Hepatocyte (in vitro differentiated cells): ENCODE data around the gene FOXF1. TPM values are rescaled to one million over a fixed set of nuclear protein-coding genes. Genes with fewer than 3 reads are reported as not detected.

Experiments
- DNase-seq: peaks from one replicate; pipeline ENCODE4 v3.0.0-alpha.2; 2016; ENCODE audit warnings: low spot score
- H2AFZ ChIP-seq: fragments of 200-600 bp; sonication (generic); 2 replicates; pipeline ENCODE4 v1.6.0; 2016; ENCODE audit warnings: antibody characterized with exemption, mild to moderate bottlenecking
- H3K27ac ChIP-seq: fragments of 200-600 bp; sonication (generic); 2 replicates; pipeline ENCODE4 v1.5.1; 2016; ENCODE audit warnings: mild to moderate bottlenecking
- H3K27me3 ChIP-seq: fragments of 200-600 bp; sonication (generic); 2 replicates; pipeline ENCODE4 v1.6.1; 2016
- H3K36me3 ChIP-seq: fragments of 200-600 bp; sonication (generic); replicated peaks from 2 replicates; pipeline ENCODE4 v1.5.1; 2016; ENCODE audit warnings: low read depth; ENCODE audit not compliant: insufficient read depth
- H3K4me1 ChIP-seq: fragments of 200-600 bp; sonication (generic); 2 replicates; pipeline ENCODE4 v1.5.1; 2016; ENCODE audit warnings: mild to moderate bottlenecking, moderate library complexity; ENCODE audit not compliant: insufficient read depth
- H3K4me2 ChIP-seq: fragments of 200-600 bp; sonication (generic); 2 replicates; pipeline ENCODE4 v1.6.0; 2016
- H3K4me3 ChIP-seq: fragments of 200-600 bp; sonication (generic); 2 replicates; pipeline ENCODE4 v1.5.1; 2016; ENCODE audit warnings: mild to moderate bottlenecking
- H3K79me2 ChIP-seq: fragments of 200-600 bp; sonication (generic); 2 replicates; pipeline ENCODE4 v1.6.0; 2017; ENCODE audit warnings: mild to moderate bottlenecking
- H3K9me2 ChIP-seq: fragments of 200-600 bp; sonication (generic); replicated peaks from 2 replicates; pipeline ENCODE4 v1.6.0; 2017; ENCODE audit warnings: mild to moderate bottlenecking; ENCODE audit not compliant: insufficient read depth
- H3K9me3 ChIP-seq: fragments of 200-600 bp; sonication (generic); 2 replicates; pipeline ENCODE4 v1.5.1; 2016; ENCODE audit warnings: low read depth, mild to moderate bottlenecking
- H4K20me1 ChIP-seq: fragments of 200-600 bp; sonication (generic); 2 replicates; pipeline ENCODE4 v1.6.0; 2016; ENCODE audit warnings: mild to moderate bottlenecking; ENCODE audit not compliant: insufficient read depth, poor library complexity, severe bottlenecking
- CTCF ChIP-seq: fragments of 200-600 bp; sonication (generic); IDR thresholded peaks from 2 replicates; pipeline ENCODE4 v1.5.1; 2016; ENCODE audit warnings: antibody characterized with exemption, mild to moderate bottlenecking; ENCODE audit not compliant: poor library complexity
- EZH2 ChIP-seq: fragments of 200-600 bp; sonication (generic); IDR thresholded peaks from 2 replicates; pipeline ENCODE4 v1.6.1; 2016; ENCODE audit warnings: antibody characterized with exemption, mild to moderate bottlenecking, borderline replicate concordance
- EZH2phosphoT487 ChIP-seq: fragments of 200-600 bp; sonication (generic); IDR thresholded peaks from one replicate; pipeline ENCODE4 v1.6.1; 2018; ENCODE audit warnings: antibody characterized with exemption, mild to moderate bottlenecking, low read depth, moderate library complexity; ENCODE audit not compliant: unreplicated experiment, severe bottlenecking
- WGBS: methylation state at CpG from one replicate; pipeline ENCODE4 v1.1.6; 2016; ENCODE audit warnings: low lambda C conversion rate; ENCODE audit errors: missing lambda C conversion rate; 5-methylcytosine and 5-hydroxymethylcytosine counted together
- polyA plus RNA-seq: library from polyadenylated mRNA; unstranded; fragments of >200 nt; fragmentation: Nextera tagmentation; extraction: Ambion mirVana; gene quantifications from 2 replicates; pipeline ENCODE4 v1.2.1, GENCODE V29; 2016
- total RNA-seq: library from RNA; depleted of rRNA; stranded (reverse); fragments of >200 nt; gene quantifications from 2 replicates; pipeline ENCODE4 v1.2.3, GENCODE V29; 2014

The FOXF1 gene
- total and polyA plus RNA-seq, 2 experiments from 2014 or later = 26.8 to 37.4 TPM

DNA sequence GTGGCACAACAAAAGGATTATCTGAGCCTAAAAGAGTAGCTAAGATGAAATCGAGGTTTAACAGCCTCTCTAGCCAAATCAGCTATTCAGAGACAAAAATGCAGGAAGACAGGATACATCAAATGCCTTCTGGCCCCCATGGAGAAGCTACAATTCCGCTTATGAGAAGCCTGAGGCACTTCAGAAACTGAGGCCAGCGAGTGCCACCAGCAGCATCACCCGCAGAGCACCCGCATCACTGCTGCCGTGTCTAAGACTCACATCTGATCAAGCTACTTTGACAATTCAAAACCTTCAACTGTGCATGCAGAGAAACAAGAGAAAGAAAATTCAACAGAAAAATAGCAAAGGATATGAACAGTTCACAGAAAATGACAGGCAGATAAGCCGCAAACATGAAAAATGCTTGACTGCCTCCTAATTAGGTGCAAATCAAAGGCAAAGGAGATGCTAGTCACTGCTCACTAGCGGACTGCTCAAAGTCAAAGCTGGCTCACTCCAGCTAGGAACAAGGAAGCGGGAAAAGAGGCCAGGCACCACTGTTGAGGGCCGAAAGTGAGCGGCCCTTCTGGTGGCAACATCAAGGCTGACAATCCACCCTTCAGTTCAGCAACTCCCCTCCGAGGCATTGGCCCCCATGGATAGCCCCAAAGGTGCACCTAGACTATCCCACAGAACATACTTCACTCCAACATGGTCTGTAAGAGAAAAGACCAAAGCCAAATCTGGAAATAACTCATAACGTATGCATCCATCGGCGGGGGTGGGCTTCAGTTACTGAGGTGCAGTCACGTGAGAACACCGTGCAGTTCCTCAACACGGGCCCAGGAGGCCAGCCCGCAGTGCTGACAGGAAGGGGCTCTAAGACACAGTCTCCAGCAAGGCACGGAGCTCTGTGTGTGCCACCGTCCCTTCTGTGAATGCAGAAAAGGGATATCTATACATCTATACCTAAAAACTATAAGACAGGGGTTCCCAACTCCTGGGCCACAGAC lies 32.7 kb downstream of the FOXF1 start:
- Histone ChIP-seq H3K27ac (no peak overlapping the region), H3K4me2 (no peak overlapping the region), H3K36me3 (no peaks in the 10 kb centered on the region), H3K4me1 (no peaks in the 10 kb centered on the region), H3K9me3 (no peaks in the 10 kb centered on the region), H3K79me2 (no peaks in the 10 kb centered on the region), H3K9me2 (no peaks in the 10 kb centered on the region), H3K4me3 (no peak overlapping the region), H4K20me1 (no peaks in the 10 kb centered on the region), H2AFZ (no peak overlapping the region), H3K27me3 (no peaks in the 10 kb centered on the region)
- no peak for DNase-seq
- no peak for TF ChIP-seq CTCF
- TF ChIP-seq EZH2phosphoT487 = no peak
- TF ChIP-seq EZH2 = no peak
- 95% methylated on average over 21 of the region's 21 CpGs for WGBS

DNA sequence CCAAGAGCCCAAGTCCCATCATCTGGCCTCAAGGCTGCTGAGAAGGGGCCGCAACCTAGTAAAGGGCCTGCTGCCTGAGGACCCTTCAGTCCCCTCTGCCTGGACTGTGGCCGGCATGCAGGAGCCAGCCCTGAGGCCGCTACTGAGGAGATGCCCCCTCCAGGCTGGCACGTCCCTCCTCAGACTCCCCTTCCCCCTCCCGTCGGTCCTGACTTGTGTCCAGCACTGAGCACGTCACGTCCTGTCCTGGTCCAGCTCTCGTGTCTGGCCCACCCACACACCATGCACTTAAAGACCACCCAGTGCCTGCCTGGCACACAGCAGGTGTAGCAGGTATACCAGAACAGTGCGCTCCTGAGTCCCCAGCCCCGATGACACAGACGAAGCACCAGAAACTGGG lies 35.2 kb downstream of the FOXF1 start:
- no peaks in the 10 kb centered on the region for H3K36me3 ChIP-seq

DNA sequence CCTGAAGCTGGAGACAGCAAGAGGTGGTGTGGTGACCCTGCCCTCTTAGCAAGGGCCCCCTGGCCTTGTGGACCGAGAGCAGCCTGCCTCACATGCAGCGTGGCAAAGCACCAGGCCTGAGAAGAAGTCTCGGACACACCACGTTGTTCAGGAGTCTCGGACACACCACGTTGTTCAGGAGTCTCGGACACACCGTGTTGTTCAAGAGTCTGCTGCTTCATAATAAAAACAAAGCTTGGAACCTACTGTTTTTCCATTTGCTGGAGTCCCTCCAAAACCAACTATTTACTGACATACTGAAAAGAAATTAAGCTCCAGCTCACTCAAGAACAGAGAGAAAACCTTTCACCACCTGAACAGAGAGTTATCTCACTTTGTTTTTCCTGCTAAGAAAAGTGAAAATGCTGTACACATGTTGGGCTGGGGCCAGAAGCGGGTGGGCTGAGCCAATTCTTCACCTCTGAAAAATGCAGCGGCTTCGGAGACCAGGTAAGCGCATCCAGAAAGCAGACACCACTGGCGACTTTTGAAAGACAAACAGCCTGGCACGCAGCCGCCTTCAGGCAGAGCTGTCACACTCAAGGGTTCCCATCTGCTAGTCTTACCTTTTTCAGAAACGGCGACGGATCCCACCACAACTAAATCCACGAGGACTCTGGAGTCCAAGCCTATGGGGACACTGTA lies 35.8 kb downstream of the FOXF1 start:
- Histone ChIP-seq H3K4me2 (no peak overlapping the region), H3K9me3 (no peaks in the 10 kb centered on the region), H3K27me3 (no peaks in the 10 kb centered on the region), H3K27ac (no peak overlapping the region), H3K4me1 (no peaks in the 10 kb centered on the region), H4K20me1 (no peaks in the 10 kb centered on the region), H3K79me2 (no peaks in the 10 kb centered on the region), H2AFZ (no peak overlapping the region), H3K4me3 (no peak overlapping the region), H3K9me2 (no peaks in the 10 kb centered on the region), H3K36me3 (no peaks in the 10 kb centered on the region)
- 92% methylated on average over 19 of the region's 19 CpGs for WGBS
- no peak for TF ChIP-seq EZH2phosphoT487
- TF ChIP-seq EZH2 = no peak
- TF ChIP-seq CTCF = no peak
- DNase-seq = no peak

More for the DNA sequence above, 35.2 kb downstream of the FOXF1 start:
- DNase-seq = no peak
- Histone ChIP-seq H3K9me3 (no peaks in the 10 kb centered on the region), H3K79me2 (no peaks in the 10 kb centered on the region), H3K27ac (no peak overlapping the region), H3K27me3 (no peaks in the 10 kb centered on the region), H3K4me2 (no peak overlapping the region), H3K9me2 (no peaks in the 10 kb centered on the region), H2AFZ (no peak overlapping the region), H4K20me1 (no peaks in the 10 kb centered on the region), H3K4me3 (no peak overlapping the region), H3K4me1 (no peaks in the 10 kb centered on the region)
- TF ChIP-seq EZH2 (no peak), EZH2phosphoT487 (no peak), CTCF (no peak)
- WGBS = 78% methylated on average over 12 of the region's 12 CpGs
